Heart left ventricle (tissue), 16 donors: Measurements from ENCODE around the gene ZC3H18. TPM values are rescaled to one million over a fixed set of nuclear protein-coding genes. Genes with fewer than 3 reads are reported as not detected.

ENCODE experiments used
- ATAC-seq, 4 donors: fragments of 200-7000 bp; cut with Tn5 transposase; one replicate each; pipeline ENCODE4 v1.9.1; 2020 to 2022; ENCODE audit warnings: moderate library complexity in 4 of 4, mild to moderate bottlenecking in 3 of 4, moderate number of reproducible peaks in 1 of 4
- DNase-seq, 5 donors: peaks; one replicate each; pipeline ENCODE4 v3.0.0-alpha.2; 2020
- H3K27ac ChIP-seq, 12 donors: fragments of 200-600 bp; sonication (generic) in 4 of 12; one replicate each; pipeline versions ENCODE4 v1.5.0 to v1.8.0; 2016 to 2022; ENCODE audit warnings: mild to moderate bottlenecking in 2 of 12
- H3K27me3 ChIP-seq, 9 donors: fragments of 200-600 bp; sonication (generic) in 2 of 9; one replicate each; pipeline versions ENCODE4 v1.5.1 to v1.8.0; 2016 to 2022; ENCODE audit warnings: mild to moderate bottlenecking in 3 of 9
- H3K36me3 ChIP-seq, 9 donors: fragments of 200-600 bp; sonication (generic) in 2 of 9; one replicate each; pipeline versions ENCODE4 v1.5.0 to v1.8.0; 2018 to 2022; ENCODE audit warnings: mild to moderate bottlenecking in 2 of 9
- H3K4me1 ChIP-seq, 12 donors: fragments of 200-600 bp; sonication (generic) in 4 of 12; one replicate each; pipeline versions ENCODE4 v1.5.0 to v1.8.0; 2016 to 2022; ENCODE audit warnings: mild to moderate bottlenecking in 3 of 12
- H3K4me3 ChIP-seq, 12 donors: fragments of 200-600 bp; sonication (generic) in 4 of 12; one replicate each; pipeline versions ENCODE4 v1.5.0 to v1.8.0; 2017 to 2022; ENCODE audit warnings: mild to moderate bottlenecking in 9 of 12, moderate library complexity in 4 of 12
- H3K9me3 ChIP-seq, 12 donors: fragments of 200-600 bp; sonication (generic) in 4 of 12; one replicate each; pipeline versions ENCODE4 v1.5.0 to v1.8.0; 2016 to 2022; ENCODE audit warnings: mild to moderate bottlenecking in 1 of 12
- CTCF ChIP-seq, 12 donors: fragments of 200-600 bp; sonication (generic) in 4 of 12; IDR thresholded peaks; one replicate each; pipeline versions ENCODE4 v1.5.0 to v1.8.0; 2018 to 2022; ENCODE audit warnings: antibody characterized with exemption in 12 of 12, mild to moderate bottlenecking in 5 of 12
- POLR2A ChIP-seq, 2 donors: fragments of 450-650 bp; IDR thresholded peaks; one replicate each; pipeline ENCODE4 v1.6.1; 2017; ENCODE audit warnings: antibody characterized with exemption in 2 of 2, mild to moderate bottlenecking in 2 of 2, moderate library complexity in 2 of 2
- WGBS, 4 donors: extraction: QIAGEN DNeasy Blood & Tissue Kit in 2 of 4; methylation state at CpG; one replicate each; pipeline versions ENCODE4 v1.1.5 to v1.1.7; 2013 to 2018; 5-methylcytosine and 5-hydroxymethylcytosine counted together
- intact Hi-C, 10 donors: fragments of 100-400 bp; cut with DNase I; formaldehyde crosslinking; loops; one replicate each; pipeline versions ENCODE4 v1.11.1 to v1.14.2; 2022
- polyA plus RNA-seq, 2 donors: library from polyadenylated mRNA; stranded (reverse); fragments of 200-250 nt; gene quantifications; one replicate each; pipeline ENCODE4 v1.2.3, GENCODE V29; 2013
- total RNA-seq, 9 donors: library from RNA; depleted of rRNA in 2 of 9; stranded (reverse); fragments of >200 nt in 2 of 9; fragmentation: NEBNext Ultra II Directional in 3 of 9; extraction: Animal tissue kit (Norgen Biotek cat#: 25700) in 3 of 9; gene quantifications; one replicate each; pipeline versions ENCODE4 v1.1.0 to v1.2.4, GENCODE V29; 2016 to 2023
- donor health status: ischemic (EF 13 %, LVEDD 7.1; RV severe dilation, severe dysfunction).
- donor health status: healthy with polysubstance abuse.
- donor health status: DM: no; HTN: yes; CAD: no.
- donor health status: DM: no; HTN: no; CAD: no.
- donor health status: ischemic (EF 25% LVEDD 6.9; RV normal size, moderate dysfunction).
- donor health status: ischemic (EF 25% LVEDD 5.7; RV mildly dilated, moderate dysfunction).
- donor health status: healthy.
- donor health status: DM: yes; HTN: yes; CAD: no.
- donor health status: ischemic (EF 35%, LVEDD 5.7; RV mildly dilated, moderate dysfunction).
- donor health status: nonischemic (EF 11% LVEDD 7.7; RV severe dilation, severe dysfunction).
- donor health status: DM: yes; HTN: yes; CAD: no.
- donor health status: PGD.
- donor health status: ischemic (EF 29% LVEDD 5.4; RV normal size, mild dysfunction).
- donor health status: nonischemic (EF 23%, LVEDD 6.1; RV moderate dilation, normal function).

The ZC3H18 gene
- total and polyA plus RNA-seq, 11 donors, result 8.4 to 28.4 (median 21.9) TPM

- ATAC-seq (no peak), DNase-seq (no peak)
- no peak overlapping the region for H3K4me3 ChIP-seq
- no peaks in the 10 kb centered on the region for H3K27me3 ChIP-seq
- no peak overlapping the region for H3K27ac ChIP-seq
- H3K36me3 ChIP-seq, result peaks cover 0 to 56% (median 25%) of the 10 kb centered on the region in 9 donors
- intact Hi-C loops, result no loop called here
- TF ChIP-seq POLR2A (IDR thresholded peaks at IDR 0.05) (no peak), CTCF (IDR thresholded peaks at IDR 0.05) (no peak)
- peaks cover 0 to 45% (median 14%) of the 10 kb centered on the region in 12 donors for H3K4me1 ChIP-seq
- WGBS, 4 donors, result 94 to 98% (median 95%) methylated on average over 20 of the region's 20 CpGs
- no peaks in the 10 kb centered on the region for H3K9me3 ChIP-seq
Measured at GRCh38 chr16:88617268-88618031, 47.2 kb downstream of the ZC3H18 start.

- H3K27ac ChIP-seq, result peak overlapping the region in 9 of 12 donors; percentile 23 to 58 (median 37)
Measured at GRCh38 chr16:88618182-88618955, 48.2 kb downstream of the ZC3H18 start.

GRCh38 chr16:88618956-88619667 lies 48.9 kb downstream of the ZC3H18 start:
- H3K27me3 ChIP-seq, result no peaks in the 10 kb centered on the region
- 77 to 79% (median 78%) methylated on average over 19 of the region's 19 CpGs for WGBS, 4 donors
- ATAC-seq, result peak; percentile 29 to 64 (median 45)
- intact Hi-C loops, result no loop called here
- H3K4me1 ChIP-seq, result peaks cover 0 to 45% (median 14%) of the 10 kb centered on the region in 12 donors
- no peak overlapping the region for H3K4me3 ChIP-seq
- TF ChIP-seq POLR2A (IDR thresholded peaks at IDR 0.05) (no peak), CTCF (IDR thresholded peaks at IDR 0.05) (no peak)
- H3K36me3 ChIP-seq, result peaks cover 0 to 57% (median 29%) of the 10 kb centered on the region in 9 donors
- H3K27ac ChIP-seq, result peak overlapping the region in 10 of 12 donors; percentile 18 to 58 (median 36)
- H3K9me3 ChIP-seq, result no peaks in the 10 kb centered on the region
- DNase-seq, result no peak

More at GRCh38 chr16:88618182-88618955, 48.2 kb downstream of the ZC3H18 start:
- H3K36me3 ChIP-seq, result peaks cover 0 to 56% (median 26%) of the 10 kb centered on the region in 9 donors
- no peak overlapping the region for H3K4me3 ChIP-seq
- no peak for DNase-seq
- no peaks in the 10 kb centered on the region for H3K27me3 ChIP-seq
- peaks cover 0 to 45% (median 14%) of the 10 kb centered on the region in 12 donors for H3K4me1 ChIP-seq
- H3K9me3 ChIP-seq, result no peaks in the 10 kb centered on the region
- 63 to 85% (median 75%) methylated on average over 13 to 20 of the region's 20 CpGs for WGBS, 4 donors
- no peak for TF ChIP-seq CTCF (IDR thresholded peaks at IDR 0.05)
- no peak for TF ChIP-seq POLR2A (IDR thresholded peaks at IDR 0.05)
- intact Hi-C loops, result no loop called here
- peak; percentile 9 to 28 (median 18) for ATAC-seq
